GM19455 (cell line): ENCODE results near the gene ALPG.
"Not testable (repeated sequence)": the region's sequence is repeated elsewhere in the genome, so short reads cannot be mapped to it uniquely, and the experiment has no call there.

Experiments used
- ATAC-seq: cut with Tn5 transposase; IDR thresholded peaks from one replicate; pipeline ENCODE4 v1.9.1; 2021; ENCODE audit not compliant: unreplicated experiment

Gene ALPG

GRCh38 chr2:232395586-232395985, 11.1 kb upstream of the ALPG start:
- no peak for ATAC-seq

- no peak for ATAC-seq
These were observed 10.0 kb upstream of the ALPG start for GRCh38 chr2:232396683-232397082.

- no peak for ATAC-seq
These were observed 8.2 kb upstream of the ALPG start for GRCh38 chr2:232398293-232399034.

GRCh38 chr2:232400256-232401015, 6.2 kb upstream of the ALPG start:
- ATAC-seq, result no peak

- ATAC-seq, result no peak
These were observed 4.1 kb upstream of the ALPG start for GRCh38 chr2:232402518-232402917.

GRCh38 chr2:232405943-232406510, 617 bp upstream of the ALPG start:
- ATAC-seq, result no peak

GRCh38 chr2:232407428-232408150, 945 bp downstream of the ALPG start:
- not testable (repeated sequence) for ATAC-seq

GRCh38 chr2:232408269-232408668, 1.6 kb downstream of the ALPG start:
- not testable (repeated sequence) for ATAC-seq

- not testable (repeated sequence) for ATAC-seq
These were observed 3.0 kb downstream of the ALPG start for GRCh38 chr2:232409617-232410016.

- no peak for ATAC-seq
These were observed 3.7 kb downstream of the ALPG start for GRCh38 chr2:232410238-232410900.

- ATAC-seq, result no peak
These were observed 5.4 kb downstream of the ALPG start for GRCh38 chr2:232411901-232412629.

- ATAC-seq, result no peak
These were observed 6.3 kb downstream of the ALPG start for GRCh38 chr2:232412986-232413385.

- ATAC-seq, result no peak
These were observed 8.6 kb downstream of the ALPG start for GRCh38 chr2:232415138-232415690.

GRCh38 chr2:232415736-232416520, 9.3 kb downstream of the ALPG start:
- no peak for ATAC-seq

GRCh38 chr2:232416521-232417470, 10.2 kb downstream of the ALPG start:
- ATAC-seq, result no peak

- ATAC-seq, result no peak
These were observed 10.8 kb downstream of the ALPG start for GRCh38 chr2:232417489-232417888.

- no peak for ATAC-seq
These were observed 11.4 kb downstream of the ALPG start for GRCh38 chr2:232418056-232418455.
